ENCODE results near the gene ASMT.
"Not testable (repeated sequence)": the region's sequence is repeated elsewhere in the genome, so short reads cannot be mapped to it uniquely, and the experiment has no call there.

ASMT gene

GRCh38 chrX:1659664-1660461, 45.0 kb downstream of the ASMT start:
- H3K9ac ChIP-seq (ENCODE audit: low read length): no peak overlapping the region
- H3K36me3 ChIP-seq (ENCODE audit: insufficient read depth, low read length): no peaks in the 10 kb centered on the region
- H3K27me3 ChIP-seq (ENCODE audit: control insufficient read depth in 1 of 2, insufficient read depth in 2 of 2, low read length in 2 of 2): no peaks in the 10 kb centered on the region
- no peak overlapping the region for H3K4me3 ChIP-seq (ENCODE audit: low read depth in 1 of 2, low read length in 2 of 2)
- H3K4me1 ChIP-seq (ENCODE audit: insufficient read depth, low read length): no peaks in the 10 kb centered on the region
- no peaks in the 10 kb centered on the region for H3K9me3 ChIP-seq (ENCODE audit: low read length)
- H3K27ac ChIP-seq (ENCODE audit: low read depth, low read length): no peak overlapping the region

DNA sequence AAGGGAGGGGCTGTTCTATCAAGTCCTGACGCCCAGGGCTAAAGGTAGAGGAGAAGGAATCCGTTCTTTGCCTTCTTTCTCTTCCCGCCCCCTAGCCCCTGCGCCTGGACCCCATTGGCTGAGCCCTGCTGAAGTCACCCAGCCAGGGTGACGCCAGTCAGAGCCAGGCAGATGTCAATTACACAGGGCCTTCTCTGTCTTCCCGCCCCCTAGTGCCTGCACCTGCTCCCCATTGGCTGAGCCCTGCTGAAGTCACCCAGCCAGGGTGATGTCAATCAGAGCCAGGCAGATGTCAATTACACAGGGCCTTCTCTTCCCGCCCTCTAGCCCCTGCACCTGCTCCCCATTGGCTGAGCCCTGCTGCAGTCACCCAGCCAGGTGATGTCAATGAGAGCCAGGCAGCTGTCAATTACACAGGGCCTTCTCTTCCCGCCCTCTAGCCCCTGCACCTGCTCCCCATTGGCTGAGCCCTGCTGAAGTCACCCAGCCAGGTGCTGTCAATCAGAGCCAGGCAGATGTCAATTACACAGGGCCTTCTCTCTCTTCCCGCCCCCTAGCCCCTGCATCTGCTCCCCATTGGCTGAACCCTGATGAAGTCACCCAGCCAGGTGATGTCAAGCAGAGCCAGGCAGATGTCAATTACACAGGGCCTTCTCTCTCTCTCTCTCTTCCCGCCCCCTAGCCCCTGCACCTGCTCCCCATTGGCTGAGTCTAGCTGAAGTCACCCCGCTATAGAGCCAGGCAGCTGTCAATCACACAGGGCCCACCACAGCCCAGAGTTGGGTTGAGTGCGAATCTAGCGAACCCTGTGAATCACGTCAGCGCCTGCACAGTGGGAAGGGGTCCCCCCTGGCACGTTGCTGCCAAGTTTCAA, 46.4 kb downstream of the ASMT start:
- Histone ChIP-seq H3K27ac (ENCODE audit: low read depth, low read length) (no peak overlapping the region), H3K4me3 (ENCODE audit: low read depth in 1 of 2, low read length in 2 of 2) (no peak overlapping the region), H3K9ac (ENCODE audit: low read length) (no peak overlapping the region), H3K27me3 (ENCODE audit: control insufficient read depth in 1 of 2, insufficient read depth in 2 of 2, low read length in 2 of 2) (no peaks in the 10 kb centered on the region), H3K36me3 (ENCODE audit: insufficient read depth, low read length) (no peaks in the 10 kb centered on the region), H3K4me1 (ENCODE audit: insufficient read depth, low read length) (no peaks in the 10 kb centered on the region), H3K9me3 (ENCODE audit: low read length) (no peaks in the 10 kb centered on the region)

GRCh38 chrX:1661922-1662221, 47.0 kb downstream of the ASMT start:
- H3K9me3 ChIP-seq (ENCODE audit: low read length): no peaks in the 10 kb centered on the region
- H3K4me1 ChIP-seq (ENCODE audit: insufficient read depth, low read length): no peaks in the 10 kb centered on the region
- no peak overlapping the region for H3K4me3 ChIP-seq (ENCODE audit: low read depth in 1 of 2, low read length in 2 of 2)
- H3K27me3 ChIP-seq (ENCODE audit: control insufficient read depth in 1 of 2, insufficient read depth in 2 of 2, low read length in 2 of 2): no peaks in the 10 kb centered on the region
- no peaks in the 10 kb centered on the region for H3K36me3 ChIP-seq (ENCODE audit: insufficient read depth, low read length)
- H3K9ac ChIP-seq (ENCODE audit: low read length): no peak overlapping the region
- no peak overlapping the region for H3K27ac ChIP-seq (ENCODE audit: low read depth, low read length)

DNA sequence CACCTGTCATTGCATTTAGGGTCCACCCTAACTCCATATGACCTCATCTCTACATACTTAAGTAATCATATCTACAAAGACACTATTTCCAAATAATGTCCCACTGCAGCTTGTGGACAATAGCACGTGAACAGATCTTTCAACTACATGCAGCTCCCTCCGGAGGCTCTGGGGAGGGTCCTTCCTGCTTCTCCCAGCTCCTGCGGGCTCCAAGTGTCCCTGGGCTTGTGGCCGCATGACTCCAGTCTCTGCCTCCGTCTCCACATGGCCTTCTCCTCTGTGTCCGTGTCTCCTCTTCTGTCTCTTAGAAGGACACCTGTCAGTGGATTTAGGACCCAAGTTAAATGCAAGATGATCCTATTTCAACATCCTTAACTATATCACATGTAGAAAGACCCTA, 52.7 kb downstream of the ASMT start:
- no peak overlapping the region for H3K4me3 ChIP-seq (ENCODE audit: low read depth in 1 of 2, low read length in 2 of 2)
- H3K36me3 ChIP-seq (ENCODE audit: insufficient read depth, low read length): no peaks in the 10 kb centered on the region
- H3K9ac ChIP-seq (ENCODE audit: low read length): no peak overlapping the region
- no peak overlapping the region for H3K27ac ChIP-seq (ENCODE audit: low read depth, low read length)
- H3K9me3 ChIP-seq (ENCODE audit: low read length): no peaks in the 10 kb centered on the region
- no peaks in the 10 kb centered on the region for H3K4me1 ChIP-seq (ENCODE audit: insufficient read depth, low read length)
- no peaks in the 10 kb centered on the region for H3K27me3 ChIP-seq (ENCODE audit: control insufficient read depth in 1 of 2, insufficient read depth in 2 of 2, low read length in 2 of 2)

DNA sequence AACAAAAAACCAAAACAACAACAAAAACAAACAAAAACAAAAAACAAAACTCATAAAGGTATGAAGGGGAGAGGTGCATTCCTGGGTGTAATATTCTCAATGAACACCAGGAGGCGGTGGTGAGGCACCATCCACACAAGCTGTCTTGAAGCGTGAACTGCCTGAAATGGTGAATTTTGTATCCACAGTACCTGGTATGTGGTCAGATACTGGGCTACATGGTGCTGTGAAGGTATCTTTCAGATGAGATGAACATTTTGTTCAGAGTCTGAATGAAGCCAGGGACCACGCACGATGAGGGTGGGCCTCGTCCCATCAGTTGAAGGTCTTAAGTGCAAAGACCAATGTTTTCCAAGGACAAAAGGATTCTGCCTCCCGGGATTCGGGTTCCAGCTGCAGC, 58.5 kb downstream of the ASMT start:
- no peaks in the 10 kb centered on the region for H3K4me1 ChIP-seq (ENCODE audit: insufficient read depth, low read length)
- H3K4me3 ChIP-seq (ENCODE audit: low read depth in 1 of 2, low read length in 2 of 2): no peak overlapping the region
- H3K36me3 ChIP-seq (ENCODE audit: insufficient read depth, low read length): no peaks in the 10 kb centered on the region
- no peak overlapping the region for H3K9ac ChIP-seq (ENCODE audit: low read length)
- no peak overlapping the region for H3K27ac ChIP-seq (ENCODE audit: low read depth, low read length)
- no peaks in the 10 kb centered on the region for H3K9me3 ChIP-seq (ENCODE audit: low read length)
- H3K27me3 ChIP-seq (ENCODE audit: control insufficient read depth in 1 of 2, insufficient read depth in 2 of 2, low read length in 2 of 2): peaks cover 0 to 5% of the 10 kb centered on the region in 2 donors

GRCh38 chrX:1676866-1677265, 62.0 kb downstream of the ASMT start:
- H3K9ac ChIP-seq (ENCODE audit: low read length): no peak overlapping the region
- H3K9me3 ChIP-seq (ENCODE audit: low read length): no peaks in the 10 kb centered on the region
- H3K36me3 ChIP-seq (ENCODE audit: insufficient read depth, low read length): no peaks in the 10 kb centered on the region
- no peak overlapping the region for H3K27ac ChIP-seq (ENCODE audit: low read depth, low read length)
- H3K4me1 ChIP-seq (ENCODE audit: insufficient read depth, low read length): no peaks in the 10 kb centered on the region
- H3K27me3 ChIP-seq (ENCODE audit: control insufficient read depth in 1 of 2, insufficient read depth in 2 of 2, low read length in 2 of 2): peaks cover 0 to 5% of the 10 kb centered on the region in 2 donors
- no peak overlapping the region for H3K4me3 ChIP-seq (ENCODE audit: low read depth in 1 of 2, low read length in 2 of 2)

DNA sequence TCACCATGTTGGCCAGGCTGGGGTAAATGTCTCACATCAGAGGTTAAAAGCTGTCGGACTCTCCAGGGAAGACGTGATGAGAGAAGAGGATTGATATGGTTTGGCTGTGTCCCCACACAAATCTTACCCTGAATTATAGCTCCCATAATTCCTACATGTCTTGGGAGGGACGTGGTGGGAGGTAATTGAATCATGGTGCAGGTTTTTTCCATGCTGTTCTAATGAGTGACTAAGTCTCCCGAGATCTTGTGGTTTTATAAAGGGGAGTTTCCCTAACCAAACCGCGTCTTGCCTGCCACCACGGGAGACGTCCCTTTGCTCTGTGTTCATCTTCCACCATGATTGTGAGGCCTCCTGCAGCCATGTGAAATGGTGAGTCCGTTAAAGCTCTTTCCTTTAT, 64.4 kb downstream of the ASMT start:
- no peaks in the 10 kb centered on the region for H3K9me3 ChIP-seq (ENCODE audit: low read length)
- H3K27ac ChIP-seq (ENCODE audit: low read depth, low read length): no peak overlapping the region
- no peaks in the 10 kb centered on the region for H3K4me1 ChIP-seq (ENCODE audit: insufficient read depth, low read length)
- H3K4me3 ChIP-seq (ENCODE audit: low read depth in 1 of 2, low read length in 2 of 2): no peak overlapping the region
- no peaks in the 10 kb centered on the region for H3K36me3 ChIP-seq (ENCODE audit: insufficient read depth, low read length)
- H3K27me3 ChIP-seq (ENCODE audit: control insufficient read depth in 1 of 2, insufficient read depth in 2 of 2, low read length in 2 of 2): peaks cover 0 to 5% of the 10 kb centered on the region in 2 donors
- H3K9ac ChIP-seq (ENCODE audit: low read length): no peak overlapping the region

DNA sequence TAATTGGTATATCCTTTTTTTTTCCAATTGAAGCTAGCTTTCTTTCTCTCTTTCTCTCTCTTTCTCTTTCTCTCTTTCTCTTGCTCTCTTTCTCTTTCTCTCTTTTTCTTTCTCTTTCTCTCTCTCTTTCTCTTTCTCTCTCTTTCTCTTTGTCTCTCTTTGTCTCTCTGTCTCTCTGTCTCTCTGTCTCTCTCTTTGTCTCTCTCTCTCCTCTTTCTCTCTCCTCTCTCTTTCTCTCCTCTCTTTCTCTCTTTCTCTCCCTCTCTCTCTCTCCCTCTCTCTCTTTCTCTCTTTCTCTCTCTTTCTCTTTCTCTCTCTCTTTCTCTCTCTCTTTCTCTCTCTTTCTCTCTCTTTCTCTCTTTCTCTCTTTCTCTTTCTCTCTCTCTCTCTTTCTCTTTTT, 66.6 kb downstream of the ASMT start:
- Histone ChIP-seq H3K27me3 (ENCODE audit: control insufficient read depth in 1 of 2, insufficient read depth in 2 of 2, low read length in 2 of 2) (peaks cover 0 to 5% of the 10 kb centered on the region in 2 donors), H3K36me3 (ENCODE audit: insufficient read depth, low read length) (no peaks in the 10 kb centered on the region), H3K9ac (ENCODE audit: low read length) (no peak overlapping the region), H3K9me3 (ENCODE audit: low read length) (no peaks in the 10 kb centered on the region), H3K4me3 (ENCODE audit: low read depth in 1 of 2, low read length in 2 of 2) (no peak overlapping the region), H3K27ac (ENCODE audit: low read depth, low read length) (no peak overlapping the region), H3K4me1 (ENCODE audit: insufficient read depth, low read length) (no peaks in the 10 kb centered on the region)

DNA sequence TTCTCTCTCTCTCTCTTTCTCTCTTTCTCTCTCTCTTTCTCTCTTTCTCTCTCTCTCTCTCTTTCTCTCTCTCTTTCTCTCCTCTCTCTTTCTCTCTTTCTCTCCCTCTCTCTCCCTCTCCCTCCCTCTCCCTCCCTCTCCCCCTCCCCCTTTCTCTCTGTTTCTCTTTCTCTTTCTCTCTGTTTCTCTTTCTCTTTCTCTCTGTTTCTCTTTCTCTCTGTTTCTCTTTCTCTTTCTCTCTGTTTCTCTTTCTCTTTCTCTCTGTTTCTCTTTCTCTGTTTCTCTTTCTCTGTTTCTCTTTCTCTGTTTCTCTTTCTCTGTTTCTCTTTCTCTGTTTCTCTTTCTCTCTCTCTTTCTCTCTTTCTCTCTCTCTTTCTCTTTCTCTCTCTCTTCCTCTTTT, 67.0 kb downstream of the ASMT start:
- H3K27me3 ChIP-seq (ENCODE audit: control insufficient read depth in 1 of 2, insufficient read depth in 2 of 2, low read length in 2 of 2); H3K9me3 ChIP-seq (ENCODE audit: low read length); H3K4me1 ChIP-seq (ENCODE audit: insufficient read depth, low read length); H3K4me3 ChIP-seq (ENCODE audit: low read depth in 1 of 2, low read length in 2 of 2); H3K27ac ChIP-seq (ENCODE audit: low read depth, low read length); H3K36me3 ChIP-seq (ENCODE audit: insufficient read depth, low read length); H3K9ac ChIP-seq (ENCODE audit: low read length): not testable (repeated sequence)

GRCh38 chrX:1682501-1682900, 67.6 kb downstream of the ASMT start:
- not testable (repeated sequence) for H3K4me3 ChIP-seq (ENCODE audit: low read depth in 1 of 2, low read length in 2 of 2); H3K36me3 ChIP-seq (ENCODE audit: insufficient read depth, low read length); H3K4me1 ChIP-seq (ENCODE audit: insufficient read depth, low read length); H3K9me3 ChIP-seq (ENCODE audit: low read length); H3K27me3 ChIP-seq (ENCODE audit: control insufficient read depth in 1 of 2, insufficient read depth in 2 of 2, low read length in 2 of 2); H3K9ac ChIP-seq (ENCODE audit: low read length); H3K27ac ChIP-seq (ENCODE audit: low read depth, low read length)

DNA sequence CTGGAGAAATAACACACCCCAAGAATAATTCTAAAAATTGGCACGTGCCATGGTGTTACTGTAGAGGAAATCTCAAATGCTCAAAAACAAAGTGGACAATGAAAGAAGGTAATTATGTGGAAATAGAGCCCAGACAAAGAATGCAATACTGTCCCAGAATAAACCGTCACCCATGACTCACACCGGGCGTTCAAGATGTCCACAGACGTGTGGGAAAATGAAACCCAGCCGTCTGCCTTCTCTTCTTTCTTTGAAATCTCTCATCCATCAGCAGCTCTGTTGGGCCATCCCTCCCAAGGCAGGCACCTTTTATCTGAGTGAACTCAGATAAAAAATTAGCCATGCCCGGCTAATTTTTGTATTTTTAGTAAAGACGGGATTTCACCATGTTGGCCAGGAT, 70.0 kb downstream of the ASMT start:
- H3K27ac ChIP-seq (ENCODE audit: low read depth, low read length); H3K9ac ChIP-seq (ENCODE audit: low read length); H3K27me3 ChIP-seq (ENCODE audit: control insufficient read depth in 1 of 2, insufficient read depth in 2 of 2, low read length in 2 of 2); H3K4me3 ChIP-seq (ENCODE audit: low read depth in 1 of 2, low read length in 2 of 2); H3K36me3 ChIP-seq (ENCODE audit: insufficient read depth, low read length); H3K9me3 ChIP-seq (ENCODE audit: low read length); H3K4me1 ChIP-seq (ENCODE audit: insufficient read depth, low read length): not testable (repeated sequence)

- not testable (repeated sequence) for H3K36me3 ChIP-seq (ENCODE audit: insufficient read depth, low read length); H3K27ac ChIP-seq (ENCODE audit: low read depth, low read length); H3K4me3 ChIP-seq (ENCODE audit: low read depth in 1 of 2, low read length in 2 of 2); H3K9ac ChIP-seq (ENCODE audit: low read length); H3K4me1 ChIP-seq (ENCODE audit: insufficient read depth, low read length); H3K9me3 ChIP-seq (ENCODE audit: low read length); H3K27me3 ChIP-seq (ENCODE audit: control insufficient read depth in 1 of 2, insufficient read depth in 2 of 2, low read length in 2 of 2)
Measured at GRCh38 chrX:1685444-1685880, 70.6 kb downstream of the ASMT start.
